CD4-positive, CD25-positive, alpha-beta regulatory T cell (primary cell): Measurements from ENCODE around the gene ZNF521. TPM values are rescaled to one million over a fixed set of nuclear protein-coding genes. Genes with fewer than 3 reads are reported as not detected.

Experiments used
- ATAC-seq, 2 donors: fragments of 150-1000 bp; cut with Tn5 transposase; one replicate each; pipeline ENCODE4 v1.10.0; 2021; ENCODE audit warnings: low read depth in 2 of 2, moderate number of reproducible peaks in 2 of 2, moderate library complexity in 1 of 2
- DNase-seq, 3 donors: peaks; one replicate each; pipeline versions ENCODE4 v3.0.0 to v3.0.0-alpha.2; 2012 to 2022; ENCODE audit warnings: mixed read lengths in 1 of 3
- H3K27ac ChIP-seq: one replicate; pipeline ENCODE4 v1.7.0; 2013; ENCODE audit warnings: mild to moderate bottlenecking, low read length; ENCODE audit not compliant: insufficient read depth, poor library complexity, severe bottlenecking
- H3K27me3 ChIP-seq: one replicate; pipeline ENCODE4 v1.7.0; 2013; ENCODE audit warnings: low read length; ENCODE audit not compliant: control insufficient read depth, insufficient read depth
- H3K36me3 ChIP-seq: one replicate; pipeline ENCODE4 v1.7.0; 2013; ENCODE audit warnings: mild to moderate bottlenecking, low read length, moderate library complexity; ENCODE audit not compliant: control insufficient read depth, insufficient read depth
- H3K4me1 ChIP-seq: 2 replicates; pipeline ENCODE4 v1.7.0; 2013; ENCODE audit warnings: mild to moderate bottlenecking, low read length; ENCODE audit not compliant: insufficient read depth, control insufficient read depth, poor library complexity, severe bottlenecking
- H3K4me3 ChIP-seq: one replicate; pipeline ENCODE4 v1.7.0; 2013; ENCODE audit warnings: low read depth, mild to moderate bottlenecking, low read length, moderate library complexity
- H3K9me3 ChIP-seq, 2 experiments: 1 replicate in 1 of 2; 2 replicates in 1 of 2; pipeline ENCODE4 v1.7.0; 2013; ENCODE audit warnings: low read length in 2 of 2, mild to moderate bottlenecking in 1 of 2, moderate library complexity in 1 of 2; ENCODE audit not compliant: control insufficient read depth in 2 of 2
- H3K27ac Mint-ChIP-seq, 3 donors: one replicate each; pipeline ENCODE4 v1.8.0; 2020 to 2022; ENCODE audit warnings: mild to moderate bottlenecking in 3 of 3, mixed read lengths in 3 of 3, moderate library complexity in 2 of 3
- H3K27me3 Mint-ChIP-seq: one replicate; pipeline ENCODE4 v1.8.0; 2022; ENCODE audit warnings: mild to moderate bottlenecking, mixed read lengths
- H3K36me3 Mint-ChIP-seq: one replicate; pipeline ENCODE4 v1.8.0; 2020; ENCODE audit warnings: mixed read lengths
- H3K4me1 Mint-ChIP-seq, 4 donors: one replicate each; pipeline ENCODE4 v1.8.0; 2020 to 2022; ENCODE audit warnings: mixed read lengths in 4 of 4, mild to moderate bottlenecking in 1 of 4
- H3K4me3 Mint-ChIP-seq, 4 donors: one replicate each; pipeline ENCODE4 v1.8.0; 2020 to 2022; ENCODE audit warnings: mild to moderate bottlenecking in 4 of 4, mixed read lengths in 4 of 4, moderate library complexity in 3 of 4
- H3K9me3 Mint-ChIP-seq, 7 donors: one replicate each; pipeline ENCODE4 v1.8.0; 2020 to 2022; ENCODE audit warnings: mixed read lengths in 7 of 7, mild to moderate bottlenecking in 3 of 7, moderate library complexity in 2 of 7
- polyA plus RNA-seq, 4 donors: library from polyadenylated mRNA; unstranded; fragments of 300-500 nt; fragmentation: Illumina TruSeq; gene quantifications; one replicate each; pipeline ENCODE4 v1.2.3, GENCODE V29; 2021
- total RNA-seq: library from RNA; stranded (reverse); gene quantifications from one replicate; pipeline ENCODE4 v1.2.3, GENCODE V29; 2022

Gene ZNF521
- total and polyA plus RNA-seq, 5 donors from 2014 or later = 1.8 TPM; not detected in 4

- H3K9me3 ChIP-seq = no peaks in the 10 kb centered on the region
- no peak overlapping the region for H3K4me3 ChIP-seq
- no peak overlapping the region for H3K4me3 Mint-ChIP-seq
- no peaks in the 10 kb centered on the region for H3K27me3 ChIP-seq
- H3K27ac ChIP-seq = no peak overlapping the region
- H3K36me3 Mint-ChIP-seq = no peaks in the 10 kb centered on the region
- H3K4me1 Mint-ChIP-seq = no peaks in the 10 kb centered on the region
- H3K36me3 ChIP-seq = no peaks in the 10 kb centered on the region
- H3K4me1 ChIP-seq = no peaks in the 10 kb centered on the region
- H3K27me3 Mint-ChIP-seq = peaks cover 4% of the 10 kb centered on the region
- no peak for ATAC-seq
- DNase-seq = no peak
- peaks cover 0 to 2% (median 0%) of the 10 kb centered on the region in 7 donors for H3K9me3 Mint-ChIP-seq
- H3K27ac Mint-ChIP-seq = peak overlapping the region in 1 of 3 donors; percentile 18
Measured at GRCh38 chr18:25140124-25140961, 211.6 kb downstream of the ZNF521 start.

DNA sequence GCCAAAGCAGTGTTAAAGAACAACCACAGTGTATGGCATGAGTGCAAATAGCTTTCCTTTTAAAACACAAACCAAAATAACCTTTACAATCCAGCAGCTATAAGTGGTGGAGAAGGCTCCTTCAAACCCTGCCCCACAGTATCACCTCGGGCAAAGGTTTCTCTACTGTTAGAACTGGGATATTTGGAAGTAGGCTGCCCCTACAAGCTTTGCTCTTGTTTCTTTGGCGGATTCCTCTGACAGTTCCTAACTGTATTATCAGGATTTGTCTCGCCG lies 214.8 kb downstream of the ZNF521 start:
- H3K27me3 Mint-ChIP-seq = peaks cover 4% of the 10 kb centered on the region
- ATAC-seq (no peak), DNase-seq (no peak)
- Histone ChIP-seq H3K4me3 (no peak overlapping the region), H3K9me3 (no peaks in the 10 kb centered on the region), H3K27ac (no peak overlapping the region), H3K27me3 (no peaks in the 10 kb centered on the region), H3K36me3 (no peaks in the 10 kb centered on the region), H3K4me1 (no peaks in the 10 kb centered on the region)
- H3K27ac Mint-ChIP-seq = no peak overlapping the region
- no peaks in the 10 kb centered on the region for H3K4me1 Mint-ChIP-seq
- no peak overlapping the region for H3K4me3 Mint-ChIP-seq
- H3K9me3 Mint-ChIP-seq = peaks cover 0 to 2% (median 0%) of the 10 kb centered on the region in 7 donors
- no peaks in the 10 kb centered on the region for H3K36me3 Mint-ChIP-seq

DNA sequence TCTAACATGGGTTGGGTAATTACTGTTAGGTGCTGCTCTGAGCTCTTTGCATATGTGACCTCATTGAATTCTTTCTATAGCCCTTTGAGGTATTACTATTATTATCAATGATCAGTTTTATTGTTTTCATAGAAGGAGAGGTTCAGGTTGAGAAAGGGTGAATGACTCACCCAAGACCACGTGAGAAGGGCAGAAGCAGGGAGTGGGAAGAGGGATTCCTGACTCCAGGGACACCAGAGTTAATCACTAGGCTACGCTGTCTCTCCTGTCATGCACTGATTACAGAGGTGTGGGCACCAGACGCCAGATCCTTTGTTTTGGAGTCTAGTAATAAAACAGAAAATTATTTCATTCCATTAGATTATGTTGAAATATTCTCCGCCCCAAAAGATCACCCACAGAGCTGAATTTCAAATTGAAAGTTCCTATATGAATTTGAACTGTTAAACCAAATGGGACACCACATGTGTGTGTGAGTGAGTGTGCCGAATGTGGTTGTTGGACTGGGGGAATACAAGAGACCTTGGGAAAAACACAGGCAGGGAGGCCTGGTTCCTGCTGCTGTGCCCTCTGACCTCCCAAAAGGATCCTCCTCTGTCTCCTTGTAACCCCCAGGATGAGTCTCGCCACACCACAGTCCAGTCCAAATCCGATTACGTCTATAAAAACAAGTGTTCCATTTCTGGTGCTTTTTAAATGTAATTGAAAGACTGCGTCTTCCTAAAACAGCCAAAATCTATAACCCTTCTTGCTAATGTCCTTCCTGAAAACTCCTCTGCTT lies 215.4 kb downstream of the ZNF521 start:
- H3K4me1 Mint-ChIP-seq = no peaks in the 10 kb centered on the region
- Histone ChIP-seq H3K36me3 (no peaks in the 10 kb centered on the region), H3K4me1 (no peaks in the 10 kb centered on the region), H3K27me3 (no peaks in the 10 kb centered on the region), H3K9me3 (no peaks in the 10 kb centered on the region), H3K4me3 (no peak overlapping the region), H3K27ac (no peak overlapping the region)
- H3K27me3 Mint-ChIP-seq = peaks cover 4% of the 10 kb centered on the region
- H3K9me3 Mint-ChIP-seq = peaks cover 0 to 2% (median 0%) of the 10 kb centered on the region in 7 donors
- H3K36me3 Mint-ChIP-seq = no peaks in the 10 kb centered on the region
- no peak overlapping the region for H3K4me3 Mint-ChIP-seq
- DNase-seq = no peak
- no peak overlapping the region for H3K27ac Mint-ChIP-seq
- ATAC-seq = no peak

DNA sequence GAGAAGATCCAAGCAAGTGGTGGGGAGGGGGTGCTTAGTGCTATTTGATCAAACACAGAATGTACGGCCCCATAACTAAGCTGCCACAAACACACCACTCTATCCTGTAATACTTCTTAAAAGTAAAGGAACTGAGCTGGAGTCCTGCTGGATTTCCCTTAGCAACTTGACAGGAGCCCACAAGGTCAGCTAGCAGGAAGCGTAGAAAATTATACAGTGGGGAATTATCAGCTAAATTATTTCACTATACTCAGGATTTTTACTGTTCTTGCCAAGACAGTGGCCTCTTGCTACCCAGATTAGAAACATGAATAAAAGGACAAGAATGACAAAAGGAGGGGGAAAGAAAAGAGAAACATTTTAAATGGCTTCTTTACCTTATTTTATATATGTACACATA lies 217.1 kb downstream of the ZNF521 start:
- DNase-seq (no peak), ATAC-seq (no peak)
- Histone ChIP-seq H3K27ac (no peak overlapping the region), H3K4me1 (no peaks in the 10 kb centered on the region), H3K9me3 (no peaks in the 10 kb centered on the region), H3K36me3 (no peaks in the 10 kb centered on the region), H3K27me3 (no peaks in the 10 kb centered on the region), H3K4me3 (no peak overlapping the region)
- H3K4me3 Mint-ChIP-seq = no peak overlapping the region
- peaks cover 0 to 6% (median 0%) of the 10 kb centered on the region in 7 donors for H3K9me3 Mint-ChIP-seq
- no peaks in the 10 kb centered on the region for H3K36me3 Mint-ChIP-seq
- no peak overlapping the region for H3K27ac Mint-ChIP-seq
- H3K27me3 Mint-ChIP-seq = peaks cover 4% of the 10 kb centered on the region
- no peaks in the 10 kb centered on the region for H3K4me1 Mint-ChIP-seq

- Histone ChIP-seq H3K27ac (no peak overlapping the region), H3K36me3 (no peaks in the 10 kb centered on the region), H3K4me3 (no peak overlapping the region), H3K9me3 (no peaks in the 10 kb centered on the region), H3K27me3 (no peaks in the 10 kb centered on the region), H3K4me1 (no peaks in the 10 kb centered on the region)
- H3K9me3 Mint-ChIP-seq = peaks cover 0 to 7% (median 0%) of the 10 kb centered on the region in 7 donors
- DNase-seq = no peak
- no peak overlapping the region for H3K27ac Mint-ChIP-seq
- no peak overlapping the region for H3K4me3 Mint-ChIP-seq
- no peaks in the 10 kb centered on the region for H3K36me3 Mint-ChIP-seq
- no peak for ATAC-seq
- H3K27me3 Mint-ChIP-seq = peaks cover 1% of the 10 kb centered on the region
- H3K4me1 Mint-ChIP-seq = no peaks in the 10 kb centered on the region
Measured at GRCh38 chr18:25133879-25134278, 218.1 kb downstream of the ZNF521 start.

DNA sequence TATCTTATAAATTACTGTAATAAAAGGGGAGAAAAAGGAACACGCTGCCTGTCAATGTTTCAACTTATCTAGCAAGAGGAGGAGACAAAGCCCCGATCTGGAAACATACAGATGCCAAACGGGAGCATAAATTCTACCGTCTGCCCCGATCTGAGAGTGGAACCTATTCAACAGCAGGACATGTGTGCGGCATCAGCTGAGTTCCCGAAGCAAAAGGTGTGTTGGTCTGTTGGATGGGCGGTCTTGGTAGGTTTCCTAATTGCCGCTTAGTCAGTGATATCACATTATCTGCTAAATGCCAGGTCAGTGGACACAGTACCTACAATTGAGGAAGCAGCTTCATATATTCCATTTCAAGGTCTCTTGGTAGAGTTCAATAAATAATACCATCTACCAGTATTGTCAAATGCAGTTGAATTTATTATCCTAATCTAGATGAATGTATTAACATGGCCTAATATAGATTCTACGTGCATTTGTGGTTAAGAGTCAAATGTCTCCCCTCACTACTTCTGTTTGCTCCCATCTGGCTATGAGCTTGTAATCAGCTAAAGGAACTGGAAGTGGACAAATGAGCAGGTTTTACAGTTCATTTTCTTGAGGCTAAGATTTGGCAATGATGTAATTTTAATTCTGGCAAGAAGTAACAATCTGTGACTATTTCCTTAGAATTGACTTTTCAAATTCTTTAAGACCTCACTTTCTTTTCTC lies 219.0 kb downstream of the ZNF521 start:
- Histone ChIP-seq H3K27ac (no peak overlapping the region), H3K36me3 (no peaks in the 10 kb centered on the region), H3K4me3 (no peak overlapping the region), H3K4me1 (no peaks in the 10 kb centered on the region), H3K27me3 (no peaks in the 10 kb centered on the region), H3K9me3 (no peaks in the 10 kb centered on the region)
- Mint-ChIP-seq H3K9me3 (peaks cover 0 to 7% (median 0%) of the 10 kb centered on the region in 7 donors), H3K36me3 (no peaks in the 10 kb centered on the region), H3K27me3 (no peaks in the 10 kb centered on the region), H3K27ac (no peak overlapping the region), H3K4me1 (no peaks in the 10 kb centered on the region), H3K4me3 (peak overlapping the region in 1 of 4 donors; percentile 15)
- ATAC-seq (no peak), DNase-seq (no peak)

DNA sequence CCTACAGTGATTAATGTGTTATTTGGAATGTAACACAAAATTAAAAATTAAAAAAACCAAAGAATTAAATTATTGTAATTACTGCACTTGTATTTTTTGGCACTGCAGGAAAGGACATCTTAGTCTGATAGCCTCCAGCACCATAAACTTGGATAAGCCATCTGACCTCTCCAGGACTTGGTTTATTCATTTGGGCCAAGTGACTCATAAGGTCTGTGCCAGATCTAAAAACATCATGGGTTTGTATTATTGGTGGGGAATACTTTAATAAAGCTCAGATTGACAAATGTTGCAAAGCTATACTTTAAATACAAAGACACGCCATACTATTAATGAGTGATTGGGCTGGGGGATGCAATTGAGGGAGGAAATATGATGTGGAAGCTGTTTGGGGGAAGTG lies 225.2 kb downstream of the ZNF521 start:
- H3K4me3 ChIP-seq = no peak overlapping the region

More for the DNA sequence above, 225.2 kb downstream of the ZNF521 start:
- no peak for DNase-seq
- H3K27me3 Mint-ChIP-seq = no peaks in the 10 kb centered on the region
- Histone ChIP-seq H3K27me3 (no peaks in the 10 kb centered on the region), H3K4me1 (no peaks in the 10 kb centered on the region), H3K36me3 (no peaks in the 10 kb centered on the region), H3K9me3 (no peaks in the 10 kb centered on the region), H3K27ac (no peak overlapping the region)
- H3K36me3 Mint-ChIP-seq = no peaks in the 10 kb centered on the region
- peaks cover 0 to 7% (median 2%) of the 10 kb centered on the region in 7 donors for H3K9me3 Mint-ChIP-seq
- H3K4me1 Mint-ChIP-seq = no peaks in the 10 kb centered on the region
- H3K27ac Mint-ChIP-seq = no peak overlapping the region
- no peak for ATAC-seq
- H3K4me3 Mint-ChIP-seq = no peak overlapping the region
